ENCODE results near the gene RABEP2.

DNA sequence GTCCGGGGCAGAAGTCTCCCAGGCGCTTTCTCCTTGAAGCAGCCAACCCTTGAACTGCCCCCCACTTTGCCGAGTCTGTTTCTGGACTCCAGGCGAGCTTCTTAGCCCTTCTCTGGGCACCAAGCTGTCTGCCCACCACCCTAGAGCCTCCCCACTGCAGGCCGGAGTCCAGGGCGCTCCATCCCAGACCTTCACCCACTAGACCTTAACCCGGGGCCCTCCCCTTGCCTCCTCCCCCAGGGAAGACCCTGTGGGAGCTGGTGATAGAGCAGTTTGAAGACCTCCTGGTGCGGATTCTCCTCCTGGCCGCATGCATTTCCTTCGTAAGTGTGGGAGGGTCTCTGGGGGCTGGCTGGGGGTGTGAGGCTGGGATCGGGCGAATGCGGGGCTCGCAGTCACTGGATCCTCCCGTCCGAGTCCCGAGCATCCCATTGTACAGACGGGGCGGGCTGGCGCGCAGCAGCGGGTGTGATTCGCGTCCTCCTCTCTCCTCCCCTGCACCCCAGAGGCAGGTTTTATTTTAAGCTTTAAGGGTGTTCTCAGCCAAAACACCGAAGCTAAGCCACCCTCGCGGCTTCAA lies 45.7 kb downstream of the RABEP2 start:
- TF ChIP-seq CTCF (conservative IDR thresholded peaks at IDR 0.05; ENCODE audit: low read depth in 2 of 2) (no peak), POLR2AphosphoS5 (IDR thresholded peaks at IDR 0.05; ENCODE audit: low read depth) (no peak), EZH2phosphoT487 (IDR thresholded peaks at IDR 0.05; ENCODE audit: unreplicated experiment) (no peak), EZH2 (IDR thresholded peaks at IDR 0.05; ENCODE audit: low read depth, unreplicated experiment) (no peak), ETS1 (IDR thresholded peaks at IDR 0.05) (no peak), STAT1 (IDR thresholded peaks at IDR 0.05; ENCODE audit: unreplicated experiment) (no peak), ZNF331 (CRISPR knock-in tag; IDR thresholded peaks at IDR 0.05; ENCODE audit: low read depth) (no peak), ZNF114 (CRISPR knock-in tag; IDR thresholded peaks at IDR 0.05) (no peak), CREB1 (CRISPR knock-in tag; IDR thresholded peaks at IDR 0.05; ENCODE audit: low read depth) (no peak)
- TF ChIP-seq, protein P1, sequence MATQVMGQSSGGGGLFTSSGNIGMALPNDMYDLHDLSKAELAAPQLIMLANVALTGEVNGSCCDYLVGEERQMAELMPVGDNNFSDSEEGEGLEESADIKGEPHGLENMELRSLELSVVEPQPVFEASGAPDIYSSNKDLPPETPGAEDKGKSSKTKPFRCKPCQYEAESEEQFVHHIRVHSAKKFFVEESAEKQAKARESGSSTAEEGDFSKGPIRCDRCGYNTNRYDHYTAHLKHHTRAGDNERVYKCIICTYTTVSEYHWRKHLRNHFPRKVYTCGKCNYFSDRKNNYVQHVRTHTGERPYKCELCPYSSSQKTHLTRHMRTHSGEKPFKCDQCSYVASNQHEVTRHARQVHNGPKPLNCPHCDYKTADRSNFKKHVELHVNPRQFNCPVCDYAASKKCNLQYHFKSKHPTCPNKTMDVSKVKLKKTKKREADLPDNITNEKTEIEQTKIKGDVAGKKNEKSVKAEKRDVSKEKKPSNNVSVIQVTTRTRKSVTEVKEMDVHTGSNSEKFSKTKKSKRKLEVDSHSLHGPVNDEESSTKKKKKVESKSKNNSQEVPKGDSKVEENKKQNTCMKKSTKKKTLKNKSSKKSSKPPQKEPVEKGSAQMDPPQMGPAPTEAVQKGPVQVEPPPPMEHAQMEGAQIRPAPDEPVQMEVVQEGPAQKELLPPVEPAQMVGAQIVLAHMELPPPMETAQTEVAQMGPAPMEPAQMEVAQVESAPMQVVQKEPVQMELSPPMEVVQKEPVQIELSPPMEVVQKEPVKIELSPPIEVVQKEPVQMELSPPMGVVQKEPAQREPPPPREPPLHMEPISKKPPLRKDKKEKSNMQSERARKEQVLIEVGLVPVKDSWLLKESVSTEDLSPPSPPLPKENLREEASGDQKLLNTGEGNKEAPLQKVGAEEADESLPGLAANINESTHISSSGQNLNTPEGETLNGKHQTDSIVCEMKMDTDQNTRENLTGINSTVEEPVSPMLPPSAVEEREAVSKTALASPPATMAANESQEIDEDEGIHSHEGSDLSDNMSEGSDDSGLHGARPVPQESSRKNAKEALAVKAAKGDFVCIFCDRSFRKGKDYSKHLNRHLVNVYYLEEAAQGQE (IDR thresholded peaks at IDR 0.05; ENCODE audit: unreplicated experiment), result no peak
